GM18520 (cell line): ENCODE measurements around the gene VTI1A.
"Not testable (repeated sequence)": the region's sequence is repeated elsewhere in the genome, so short reads cannot be mapped to it uniquely, and the experiment has no call there.

Source experiments
- ATAC-seq: cut with Tn5 transposase; IDR thresholded peaks from one replicate; pipeline ENCODE4 v1.9.1; 2021; ENCODE audit not compliant: unreplicated experiment

Gene VTI1A

GRCh38 chr10:112585126-112585525, 138.1 kb downstream of the VTI1A start:
- no peak for ATAC-seq

- no peak for ATAC-seq
Measured at GRCh38 chr10:112585960-112586359, 138.9 kb downstream of the VTI1A start.

GRCh38 chr10:112587729-112588128, 140.7 kb downstream of the VTI1A start:
- ATAC-seq, result no peak

GRCh38 chr10:112588225-112588990, 141.4 kb downstream of the VTI1A start:
- ATAC-seq, result no peak

- no peak for ATAC-seq
Measured at GRCh38 chr10:112589081-112589480, 142.1 kb downstream of the VTI1A start.

GRCh38 chr10:112590786-112591185, 143.8 kb downstream of the VTI1A start:
- ATAC-seq, result not testable (repeated sequence)

GRCh38 chr10:112593023-112593422, 146.0 kb downstream of the VTI1A start:
- no peak for ATAC-seq

- no peak for ATAC-seq
Measured at GRCh38 chr10:112601214-112602090, 154.4 kb downstream of the VTI1A start.

- no peak for ATAC-seq
Measured at GRCh38 chr10:112603062-112603461, 156.0 kb downstream of the VTI1A start.

GRCh38 chr10:112605063-112605462, 158.0 kb downstream of the VTI1A start:
- no peak for ATAC-seq

GRCh38 chr10:112607506-112607905, 160.5 kb downstream of the VTI1A start:
- ATAC-seq, result no peak

- no peak for ATAC-seq
Measured at GRCh38 chr10:112613620-112614019, 166.6 kb downstream of the VTI1A start.

- ATAC-seq, result no peak
Measured at GRCh38 chr10:112614072-112614471, 167.1 kb downstream of the VTI1A start.

- no peak for ATAC-seq
Measured at GRCh38 chr10:112614586-112614985, 167.6 kb downstream of the VTI1A start.

- ATAC-seq, result no peak
Measured at GRCh38 chr10:112615269-112615668, 168.3 kb downstream of the VTI1A start.

- no peak for ATAC-seq
Measured at GRCh38 chr10:112616647-112617046, 169.6 kb downstream of the VTI1A start.

- no peak for ATAC-seq
Measured at GRCh38 chr10:112618814-112619213, 171.8 kb downstream of the VTI1A start.

GRCh38 chr10:112619556-112619955, 172.5 kb downstream of the VTI1A start:
- ATAC-seq, result no peak

- no peak for ATAC-seq
Measured at GRCh38 chr10:112622786-112623185, 175.8 kb downstream of the VTI1A start.

GRCh38 chr10:112624546-112625048, 177.6 kb downstream of the VTI1A start:
- ATAC-seq, result no peak

- no peak for ATAC-seq
Measured at GRCh38 chr10:112628951-112629609, 182.1 kb downstream of the VTI1A start.
